ENCODE results near the gene PLEKHA8. TPM values are rescaled to one million over a fixed set of nuclear protein-coding genes. Genes with fewer than 3 reads are reported as not detected.
A peak's percentile ranks its signal among the peaks of the same experiment; 100 is the strongest.
"Not testable (repeated sequence)": the region's sequence is repeated elsewhere in the genome, so short reads cannot be mapped to it uniquely, and the experiment has no call there.

The PLEKHA8 gene
- total RNA-seq, 1 donor from 2014 or later: 4.8 TPM

- intact Hi-C loops (cut with DNase I): no loop called here
- Histone ChIP-seq H3K4me3 (no peak overlapping the region), H3K27ac (no peak overlapping the region), H3K4me1 (no peaks in the 10 kb centered on the region), H3K36me3 (no peaks in the 10 kb centered on the region), H3K27me3 (no peaks in the 10 kb centered on the region), H3K9me3 (no peaks in the 10 kb centered on the region)
- TF ChIP-seq, protein P1, sequence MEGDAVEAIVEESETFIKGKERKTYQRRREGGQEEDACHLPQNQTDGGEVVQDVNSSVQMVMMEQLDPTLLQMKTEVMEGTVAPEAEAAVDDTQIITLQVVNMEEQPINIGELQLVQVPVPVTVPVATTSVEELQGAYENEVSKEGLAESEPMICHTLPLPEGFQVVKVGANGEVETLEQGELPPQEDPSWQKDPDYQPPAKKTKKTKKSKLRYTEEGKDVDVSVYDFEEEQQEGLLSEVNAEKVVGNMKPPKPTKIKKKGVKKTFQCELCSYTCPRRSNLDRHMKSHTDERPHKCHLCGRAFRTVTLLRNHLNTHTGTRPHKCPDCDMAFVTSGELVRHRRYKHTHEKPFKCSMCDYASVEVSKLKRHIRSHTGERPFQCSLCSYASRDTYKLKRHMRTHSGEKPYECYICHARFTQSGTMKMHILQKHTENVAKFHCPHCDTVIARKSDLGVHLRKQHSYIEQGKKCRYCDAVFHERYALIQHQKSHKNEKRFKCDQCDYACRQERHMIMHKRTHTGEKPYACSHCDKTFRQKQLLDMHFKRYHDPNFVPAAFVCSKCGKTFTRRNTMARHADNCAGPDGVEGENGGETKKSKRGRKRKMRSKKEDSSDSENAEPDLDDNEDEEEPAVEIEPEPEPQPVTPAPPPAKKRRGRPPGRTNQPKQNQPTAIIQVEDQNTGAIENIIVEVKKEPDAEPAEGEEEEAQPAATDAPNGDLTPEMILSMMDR (IDR thresholded peaks at IDR 0.05): no peak
- DNase-seq (ENCODE audit: low spot score in 2 of 2): no peak
Observed at GRCh38 chr7:30091491-30091912, 63.3 kb downstream of the PLEKHA8 start.

DNA sequence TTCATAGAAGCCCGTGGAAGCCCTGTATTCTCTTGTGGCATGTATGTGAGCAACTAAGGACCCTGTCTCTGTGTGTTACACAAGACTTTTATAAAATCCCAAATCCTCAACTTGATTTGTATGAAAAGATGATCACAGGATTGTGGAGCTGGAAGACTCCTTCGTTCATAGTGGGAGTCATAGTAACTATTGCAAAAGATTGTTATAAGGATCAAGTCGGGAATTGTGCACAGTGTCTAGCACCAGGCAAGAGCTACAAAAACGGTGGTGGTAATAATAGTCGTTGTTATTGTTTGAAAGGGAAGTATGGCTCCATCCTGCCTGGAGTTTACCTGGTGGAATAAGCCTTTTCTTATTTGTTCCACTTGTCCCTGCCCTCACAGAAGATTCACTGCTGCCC lies 63.8 kb downstream of the PLEKHA8 start:
- TF ChIP-seq, protein P1 (IDR thresholded peaks at IDR 0.05): no peak
- DNase-seq (ENCODE audit: low spot score in 2 of 2): no peak
- Histone ChIP-seq H3K36me3 (no peaks in the 10 kb centered on the region), H3K9me3 (no peaks in the 10 kb centered on the region), H3K27ac (no peak overlapping the region), H3K4me3 (no peak overlapping the region), H3K4me1 (no peaks in the 10 kb centered on the region), H3K27me3 (no peaks in the 10 kb centered on the region)
- intact Hi-C loops (cut with DNase I): no loop called here

DNA sequence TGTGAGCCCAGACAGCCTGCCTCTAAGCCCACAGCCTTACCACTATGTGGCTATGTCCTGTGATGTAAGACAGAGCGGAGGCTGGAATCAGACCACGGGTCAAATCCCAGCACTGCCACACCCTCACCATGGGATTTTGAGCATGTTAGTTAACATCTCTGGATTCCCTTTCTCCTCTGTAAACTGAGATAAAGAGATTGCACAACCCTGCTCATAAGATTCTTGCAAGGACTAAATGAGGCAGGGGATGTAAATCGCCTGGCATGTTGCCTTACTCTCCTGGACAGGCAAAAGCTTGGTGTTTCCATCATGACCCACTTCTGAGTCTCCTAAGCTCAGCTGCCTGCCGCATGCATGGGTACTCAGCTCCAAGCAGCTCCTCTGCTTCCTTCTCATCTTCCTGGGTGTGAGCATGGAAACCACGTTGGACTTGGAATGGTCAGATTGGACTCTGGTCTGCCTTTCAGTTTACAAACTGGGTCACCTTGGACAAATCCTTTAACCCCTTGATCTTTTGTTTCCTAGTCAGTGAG lies 65.3 kb downstream of the PLEKHA8 start:
- intact Hi-C loops (cut with DNase I): no loop called here
- Histone ChIP-seq H3K27me3 (no peaks in the 10 kb centered on the region), H3K4me3 (no peak overlapping the region), H3K36me3 (no peaks in the 10 kb centered on the region), H3K27ac (no peak overlapping the region), H3K9me3 (no peaks in the 10 kb centered on the region), H3K4me1 (no peaks in the 10 kb centered on the region)
- TF ChIP-seq, protein P1 (IDR thresholded peaks at IDR 0.05): no peak
- DNase-seq (ENCODE audit: low spot score in 2 of 2): peak in 1 of 2 donors; percentile 66

DNA sequence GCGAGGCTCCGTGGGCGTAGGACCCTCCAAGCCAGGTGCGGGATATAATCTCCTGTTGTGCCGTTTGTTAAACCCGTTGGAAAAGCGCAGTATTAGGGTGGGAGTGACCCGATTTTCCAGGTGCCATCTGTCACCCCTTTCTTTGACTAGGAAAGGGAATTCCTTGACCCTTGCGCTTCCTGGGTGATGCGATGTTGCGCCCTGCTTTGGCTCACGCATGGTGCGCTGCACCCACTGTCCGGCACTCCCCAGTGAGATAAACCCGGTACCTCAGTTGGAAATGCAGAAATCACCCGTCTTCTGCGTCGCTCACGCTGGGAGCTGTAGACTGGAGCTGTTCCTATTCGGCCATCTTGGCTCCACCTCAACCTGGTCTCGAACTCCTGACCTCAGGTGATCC lies 70.4 kb downstream of the PLEKHA8 start:
- H3K4me1 ChIP-seq; H3K4me3 ChIP-seq; DNase-seq (ENCODE audit: low spot score in 2 of 2); H3K27ac ChIP-seq; H3K9me3 ChIP-seq; H3K27me3 ChIP-seq; H3K36me3 ChIP-seq; intact Hi-C loops (cut with DNase I): not testable (repeated sequence)

DNA sequence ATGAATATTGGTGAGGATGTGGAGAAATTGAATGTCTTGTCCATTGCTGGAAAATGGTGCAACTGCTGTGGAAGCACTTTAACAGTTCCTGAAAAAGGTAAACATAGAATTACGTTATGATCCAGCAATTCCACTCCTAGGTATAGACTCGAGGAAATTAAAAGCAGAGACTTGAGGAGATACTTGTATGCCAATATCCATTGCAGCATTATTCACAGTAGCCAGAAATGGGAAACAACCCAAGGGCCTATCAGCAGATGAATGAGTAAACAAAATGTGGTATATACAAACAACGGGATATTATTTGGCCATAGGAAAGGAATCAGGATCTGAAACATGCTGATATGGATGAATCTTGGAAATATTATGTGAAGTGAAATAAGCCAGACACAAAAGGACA lies 74.1 kb downstream of the PLEKHA8 start:
- H3K27me3 ChIP-seq: no peaks in the 10 kb centered on the region
- no peak overlapping the region for H3K27ac ChIP-seq
- intact Hi-C loops (cut with DNase I): no loop called here
- TF ChIP-seq, protein P1 (IDR thresholded peaks at IDR 0.05): no peak
- H3K36me3 ChIP-seq: no peaks in the 10 kb centered on the region
- no peak overlapping the region for H3K4me3 ChIP-seq
- no peaks in the 10 kb centered on the region for H3K9me3 ChIP-seq
- DNase-seq (ENCODE audit: low spot score in 2 of 2): no peak
- no peaks in the 10 kb centered on the region for H3K4me1 ChIP-seq

- Histone ChIP-seq H3K36me3 (no peaks in the 10 kb centered on the region), H3K27ac (no peak overlapping the region), H3K4me3 (no peak overlapping the region), H3K9me3 (peaks cover 0 to 6% of the 10 kb centered on the region in 2 donors), H3K27me3 (no peaks in the 10 kb centered on the region), H3K4me1 (no peaks in the 10 kb centered on the region)
- no peak for DNase-seq (ENCODE audit: low spot score in 2 of 2)
- intact Hi-C loops (cut with DNase I): no loop called here
- TF ChIP-seq, protein P1 (IDR thresholded peaks at IDR 0.05): no peak
Observed at GRCh38 chr7:30104157-30104556, 75.9 kb downstream of the PLEKHA8 start.
